ENCODE results near the gene KLHL24.
"Not testable (repeated sequence)": the region's sequence is repeated elsewhere in the genome, so short reads cannot be mapped to it uniquely, and the experiment has no call there.

The KLHL24 gene

GRCh38 chr3:183697610-183698317 lies 62.3 kb downstream of the KLHL24 start, which contains the start of gene YEATS2:
YEATS2 (plus strand) TSS chr3:183697797; CDS start chr3:183715163, 17,366 bp downstream.
- DNase-seq: peak; percentile 64 to 83

GRCh38 chr3:183698318-183698751 lies 62.9 kb downstream of the KLHL24 start:
- peak; percentile 32 to 63 for DNase-seq

DNA sequence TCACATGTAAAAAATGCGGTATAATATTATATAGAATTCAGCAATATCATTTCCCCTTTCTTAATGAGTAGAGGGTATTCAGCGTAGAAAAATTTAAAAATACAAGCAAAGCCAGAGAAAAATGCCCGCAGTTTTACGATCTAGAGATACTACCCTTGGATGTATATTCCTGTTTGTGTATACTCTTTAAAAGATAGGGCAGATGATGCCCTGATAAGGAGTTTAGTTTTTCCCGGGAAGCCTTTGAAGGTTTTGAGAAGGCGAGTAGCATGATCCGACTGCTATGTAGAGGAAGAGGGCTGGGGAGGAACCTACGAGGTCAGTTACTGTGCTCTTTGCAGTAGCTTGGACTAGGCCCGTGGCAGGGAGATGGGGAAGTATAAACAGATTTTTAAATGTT lies 63.3 kb downstream of the KLHL24 start:
- DNase-seq: peak; percentile 10 to 26

GRCh38 chr3:183699238-183699947 lies 64.0 kb downstream of the KLHL24 start:
- DNase-seq: peak in 1 of 2 donors; percentile 16

DNA sequence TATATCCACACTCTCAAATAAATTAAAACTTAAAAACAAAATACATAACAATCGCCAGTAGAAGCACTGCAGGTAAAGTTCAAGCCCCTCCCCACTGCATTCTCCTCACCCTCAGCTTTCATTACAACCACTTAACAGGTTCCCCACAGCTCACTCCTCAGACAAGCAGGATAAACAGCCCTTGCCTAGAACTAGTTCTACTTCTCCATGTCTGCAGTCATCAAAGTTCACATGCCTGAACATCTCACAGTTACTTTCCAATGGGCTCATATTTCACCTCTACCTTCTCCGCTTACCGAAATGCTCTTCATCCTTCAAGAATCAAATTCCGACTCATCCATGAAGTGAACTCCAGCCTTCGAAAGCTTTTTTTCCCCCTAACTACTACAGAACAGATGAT lies 66.3 kb downstream of the KLHL24 start:
- DNase-seq: no peak

DNA sequence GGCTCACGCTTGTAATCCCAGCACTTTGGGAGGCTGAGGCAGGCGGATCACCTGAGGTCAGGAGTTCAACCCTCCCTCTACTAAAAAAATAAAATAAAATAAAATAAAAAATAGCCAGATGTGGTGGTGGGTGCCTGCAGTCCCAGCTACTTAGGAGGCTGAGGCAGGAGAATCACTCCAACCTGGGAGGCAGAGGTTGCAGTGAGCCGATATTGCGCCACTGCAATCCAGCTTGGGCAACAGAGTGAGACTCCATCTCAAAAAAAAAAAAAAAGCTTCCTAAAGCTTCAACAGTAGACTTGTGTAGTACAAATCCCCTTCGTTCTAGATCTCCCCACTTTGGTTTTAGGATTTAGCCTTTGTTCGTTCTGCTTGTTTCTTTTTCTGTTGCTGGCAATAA lies 68.5 kb downstream of the KLHL24 start:
- DNase-seq: not testable (repeated sequence)

DNA sequence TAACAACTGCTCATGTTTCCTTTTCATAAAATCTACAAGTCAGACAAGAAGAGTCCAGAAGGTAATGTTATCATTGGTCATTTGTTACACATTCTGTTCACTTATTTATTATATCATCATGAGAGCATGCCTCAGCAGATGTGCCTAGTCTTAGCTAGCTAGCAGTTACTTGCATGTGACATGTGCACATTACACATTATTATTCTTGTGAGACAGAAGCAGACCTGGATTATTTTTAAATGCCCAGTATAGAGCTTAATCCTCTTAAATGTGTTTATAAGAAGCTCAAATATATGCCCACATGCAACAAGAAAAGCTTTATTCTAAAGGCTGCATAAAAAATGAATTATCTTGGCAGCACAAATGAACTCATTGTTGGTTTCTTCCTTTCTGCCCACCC lies 74.8 kb downstream of the KLHL24 start:
- no peak for DNase-seq

DNA sequence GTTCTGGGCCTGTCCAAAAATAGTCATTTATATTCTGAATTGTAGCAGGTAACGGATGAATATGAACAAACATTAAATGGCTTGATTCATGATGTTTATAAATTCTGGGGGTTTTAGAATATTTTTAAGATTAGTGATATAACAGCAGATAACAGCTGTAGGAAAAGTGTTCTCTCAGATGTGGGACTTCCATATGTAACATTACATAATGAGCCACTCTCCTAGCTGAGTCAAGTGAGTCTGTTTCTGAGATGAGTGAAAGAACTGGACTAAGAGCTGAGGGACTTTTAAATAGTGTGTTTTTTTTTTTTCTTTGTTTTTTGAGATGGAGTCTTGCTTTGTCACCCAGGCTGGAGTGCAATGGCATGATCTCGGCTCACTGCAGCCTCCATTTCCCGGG lies 76.1 kb downstream of the KLHL24 start:
- no peak for DNase-seq

GRCh38 chr3:183714622-183715021 lies 79.2 kb downstream of the KLHL24 start:
- no peak for DNase-seq

GRCh38 chr3:183718012-183718411 lies 82.6 kb downstream of the KLHL24 start:
- no peak for DNase-seq

DNA sequence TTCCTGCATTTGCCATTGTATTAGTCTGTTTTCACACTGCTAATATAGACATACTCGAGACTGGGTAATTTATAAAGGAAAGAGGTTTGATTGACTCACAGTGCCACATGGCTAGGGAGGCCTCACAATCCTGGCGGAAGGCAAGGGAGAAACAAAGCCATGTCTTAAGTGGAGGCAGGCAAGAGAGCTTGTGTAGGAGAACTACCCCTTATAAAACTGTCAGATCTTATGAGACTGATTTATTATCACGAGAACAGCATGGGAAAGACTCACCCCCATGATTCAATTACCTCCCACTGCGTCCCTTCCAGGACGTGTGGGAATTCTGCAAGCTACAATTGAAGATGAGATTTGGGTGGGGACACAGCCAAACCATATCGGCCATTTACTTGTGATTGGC lies 90.0 kb downstream of the KLHL24 start:
- no peak for DNase-seq

- DNase-seq: no peak
These were observed 92.8 kb downstream of the KLHL24 start for GRCh38 chr3:183728204-183728603.

DNA sequence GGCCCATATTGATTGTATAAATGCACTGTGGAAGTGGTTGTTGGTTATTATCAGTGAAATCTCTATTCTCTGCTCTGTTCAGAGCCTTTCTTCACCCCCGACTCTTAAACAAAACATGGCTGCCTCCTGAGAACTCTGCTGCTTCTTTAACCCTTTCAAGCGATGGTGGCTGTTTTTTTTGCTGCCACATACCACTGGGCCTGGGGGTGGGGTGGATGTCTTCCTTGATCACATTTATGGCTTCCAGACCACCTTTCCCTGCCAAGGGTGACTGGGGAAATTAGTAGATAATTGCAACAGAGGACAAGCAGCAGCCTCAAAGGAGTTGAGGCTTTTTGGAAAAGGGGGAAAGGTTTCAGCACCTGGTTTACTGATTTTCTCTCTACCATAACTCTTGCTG lies 94.9 kb downstream of the KLHL24 start:
- DNase-seq: no peak

DNA sequence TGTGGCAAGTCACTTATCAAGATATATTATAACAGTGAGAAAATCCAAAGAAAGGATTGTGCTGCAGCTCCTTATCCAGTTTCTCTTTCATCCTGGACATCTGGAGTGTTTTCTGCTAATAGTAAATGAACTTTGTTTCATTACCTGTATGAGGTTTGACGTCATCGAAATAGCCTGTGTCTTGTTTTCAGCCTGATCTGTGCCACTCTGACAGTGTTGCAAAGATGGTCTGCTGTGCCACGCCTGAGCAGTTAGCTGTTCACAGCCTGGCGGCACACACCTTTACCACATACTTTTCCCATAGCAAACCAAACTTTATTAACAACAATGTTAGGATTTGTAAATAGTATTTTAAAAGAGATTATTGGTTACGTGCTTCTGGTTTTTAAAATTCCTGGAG lies 96.2 kb downstream of the KLHL24 start:
- DNase-seq: no peak

- no peak for DNase-seq
These were observed 98.1 kb downstream of the KLHL24 start for GRCh38 chr3:183733553-183733952.
